Spleen (tissue), 11 donors: Measurements from ENCODE around the gene MUC20. TPM values are rescaled to one million over a fixed set of nuclear protein-coding genes. Genes with fewer than 3 reads are reported as not detected.
"Not testable (repeated sequence)": the region's sequence is repeated elsewhere in the genome, so short reads cannot be mapped to it uniquely, and the experiment has no call there.

Experiments
- DNase-seq: peaks from one replicate; pipeline ENCODE4 v3.0.0-alpha.2; 2020
- H3K27ac ChIP-seq, 8 donors: fragments of 200-600 bp; sonication (generic) in 7 of 8; 1 replicate in 4 of 8; 2 replicates in 4 of 8; pipeline versions ENCODE4 v1.5.0 to v1.8.0; 2016 to 2021; ENCODE audit warnings: inconsistent platforms in 4 of 8, mild to moderate bottlenecking in 4 of 8, moderate library complexity in 1 of 8
- H3K27me3 ChIP-seq, 7 donors: fragments of 200-600 bp; sonication (generic) in 6 of 7; replicated peaks in 1 of 7; 1 replicate in 4 of 7; 2 replicates in 3 of 7; pipeline versions ENCODE4 v1.5.0 to v1.8.0; 2016 to 2021; ENCODE audit warnings: inconsistent platforms in 3 of 7, mild to moderate bottlenecking in 1 of 7
- H3K36me3 ChIP-seq, 6 donors: fragments of 200-600 bp; sonication (generic) in 5 of 6; 1 replicate in 4 of 6; 2 replicates in 2 of 6; pipeline versions ENCODE4 v1.5.0 to v1.8.0; 2016 to 2021; ENCODE audit warnings: inconsistent platforms in 2 of 6
- H3K4me1 ChIP-seq, 6 donors: fragments of 200-600 bp; sonication (generic) in 5 of 6; 1 replicate in 3 of 6; 2 replicates in 3 of 6; pipeline versions ENCODE4 v1.5.0 to v1.8.0; 2016 to 2021; ENCODE audit warnings: inconsistent platforms in 3 of 6
- H3K4me3 ChIP-seq, 8 donors: fragments of 200-600 bp; sonication (generic) in 7 of 8; 1 replicate in 4 of 8; 2 replicates in 4 of 8; pipeline versions ENCODE4 v1.5.0 to v1.8.0; 2016 to 2021; ENCODE audit warnings: inconsistent platforms in 4 of 8, mild to moderate bottlenecking in 4 of 8, moderate library complexity in 2 of 8
- H3K9me3 ChIP-seq, 8 donors: fragments of 200-600 bp; sonication (generic) in 7 of 8; 1 replicate in 4 of 8; 2 replicates in 4 of 8; pipeline versions ENCODE4 v1.5.0 to v1.8.0; 2016 to 2021; ENCODE audit warnings: inconsistent platforms in 4 of 8
- CTCF ChIP-seq, 11 experiments: fragments of 200-600 bp in 7 of 11; fragments of 450-650 bp in 4 of 11; sonication (generic) in 4 of 11; IDR thresholded peaks in 8 of 11; conservative IDR thresholded peaks in 3 of 11; 1 replicate in 7 of 11; 2 replicates in 4 of 11; pipeline versions ENCODE4 v1.4.0 to v1.8.0; 2016 to 2021; ENCODE audit warnings: antibody characterized with exemption in 11 of 11, inconsistent platforms in 4 of 11, mild to moderate bottlenecking in 1 of 11
- POLR2A ChIP-seq, 3 donors: fragments of 450-650 bp; IDR thresholded peaks; one replicate each; pipeline ENCODE4 v1.5.1; 2017; ENCODE audit warnings: antibody characterized with exemption in 3 of 3, mild to moderate bottlenecking in 1 of 3
- POLR2AphosphoS5 ChIP-seq, 3 donors: sonication (generic); formaldehyde crosslinking; IDR thresholded peaks; one replicate each; pipeline ENCODE4 v1.5.1; 2017; ENCODE audit warnings: antibody characterized with exemption in 3 of 3
- WGBS, 5 donors: extraction: QIAGEN DNeasy Blood & Tissue Kit in 3 of 5; methylation state at CpG; one replicate each; pipeline versions ENCODE4 v1.1.5 to v1.1.7; 2013 to 2018; 5-methylcytosine and 5-hydroxymethylcytosine counted together
- intact Hi-C: fragments of 100-400 bp; cut with DNase I; formaldehyde crosslinking; loops from one replicate; pipeline ENCODE4 v1.15.0; 2023; ENCODE audit warnings: low total_unique reads
- polyA plus RNA-seq, 3 donors: library from polyadenylated mRNA; stranded (reverse); fragments of 200-250 nt; gene quantifications; one replicate each; pipeline ENCODE4 v1.2.1, GENCODE V29; 2013
- total RNA-seq, 7 donors: library from RNA; depleted of rRNA in 3 of 7; stranded (reverse); fragments of >200 nt in 3 of 7; fragmentation: NEBNext Ultra II Directional in 4 of 7; extraction: Animal tissue kit (Norgen Biotek cat#: 25700) in 4 of 7; gene quantifications; one replicate each; pipeline versions ENCODE4 v1.1.0 to v1.2.1, GENCODE V29; 2016 to 2021
- donor health status: healthy with polysubstance abuse.
- donor health status: DM: no; HTN: no; CAD: no; lungs with moderate emphysema.
- donor health status: DM: no; HTN: no; CAD: no.
- donor health status: Bipolar disorder and iron deficiency.
- donor health status: healthy.
- donor health status: DM: no; HTN: no; CAD: no.
- donor health status: DM: yes; HTN: yes; CAD: no.

The MUC20 gene
- total and polyA plus RNA-seq, 10 donors = 0.38 to 13.6 (median 3.2) TPM

GRCh38 chr3:195711091-195711812 lies 9.5 kb upstream of the MUC20 start:
- 60 to 76% (median 68%) methylated on average over 2 of the region's 2 CpGs for WGBS, 5 donors
- H3K36me3 ChIP-seq = peaks cover 0 to 61% (median 21%) of the 10 kb centered on the region in 6 donors
- H3K27ac ChIP-seq, H3K4me1 ChIP-seq, H3K27me3 ChIP-seq, intact Hi-C loops, H3K9me3 ChIP-seq, H3K4me3 ChIP-seq, DNase-seq: not testable (repeated sequence)

GRCh38 chr3:195711813-195712534 lies 8.8 kb upstream of the MUC20 start:
- no peak for TF ChIP-seq CTCF (IDR thresholded peaks at IDR 0.05 in 8 of 11, conservative IDR thresholded peaks at IDR 0.05 in 3 of 11)
- no peak for TF ChIP-seq POLR2AphosphoS5 (IDR thresholded peaks at IDR 0.05)
- no peak for TF ChIP-seq POLR2A (IDR thresholded peaks at IDR 0.05)
- WGBS, 5 donors = 84 to 90% (median 88%) methylated on average over 12 of the region's 12 CpGs
- no peaks in the 10 kb centered on the region for H3K27me3 ChIP-seq
- peaks cover 0 to 61% (median 21%) of the 10 kb centered on the region in 6 donors for H3K36me3 ChIP-seq
- H3K4me3 ChIP-seq = no peak overlapping the region
- H3K27ac ChIP-seq = no peak overlapping the region
- no peaks in the 10 kb centered on the region for H3K4me1 ChIP-seq
- no peaks in the 10 kb centered on the region for H3K9me3 ChIP-seq
- DNase-seq = no peak
- intact Hi-C loops = no loop called here

GRCh38 chr3:195712535-195712910 lies 8.3 kb upstream of the MUC20 start:
- H3K9me3 ChIP-seq, H3K4me1 ChIP-seq, H3K27ac ChIP-seq, DNase-seq, intact Hi-C loops, H3K4me3 ChIP-seq, H3K27me3 ChIP-seq: not testable (repeated sequence)
- 70 to 80% (median 75%) methylated on average over 7 to 8 of the region's 8 CpGs for WGBS, 5 donors
- H3K36me3 ChIP-seq = peaks cover 0 to 61% (median 21%) of the 10 kb centered on the region in 6 donors

- H3K27me3 ChIP-seq, H3K4me1 ChIP-seq, H3K4me3 ChIP-seq, intact Hi-C loops, H3K9me3 ChIP-seq, H3K27ac ChIP-seq, DNase-seq: not testable (repeated sequence)
- peaks cover 0 to 60% (median 20%) of the 10 kb centered on the region in 6 donors for H3K36me3 ChIP-seq
- WGBS, 5 donors = 21 to 46% (median 32%) methylated on average over 6 to 9 of the region's 9 CpGs
Observed at GRCh38 chr3:195713150-195713549, 7.6 kb upstream of the MUC20 start.

GRCh38 chr3:195714380-195715011 lies 6.3 kb upstream of the MUC20 start:
- no peak for TF ChIP-seq POLR2AphosphoS5 (IDR thresholded peaks at IDR 0.05)
- TF ChIP-seq POLR2A (IDR thresholded peaks at IDR 0.05) = no peak
- no peak for TF ChIP-seq CTCF (IDR thresholded peaks at IDR 0.05 in 8 of 11, conservative IDR thresholded peaks at IDR 0.05 in 3 of 11)
- 82 to 93% (median 91%) methylated on average over 6 of the region's 6 CpGs for WGBS, 5 donors

More at GRCh38 chr3:195714380-195715011, 6.3 kb upstream of the MUC20 start:
- Histone ChIP-seq H3K9me3 (no peaks in the 10 kb centered on the region), H3K27me3 (peaks cover 0 to 4% (median 0%) of the 10 kb centered on the region in 7 donors), H3K4me3 (no peak overlapping the region), H3K36me3 (peaks cover 0 to 46% (median 17%) of the 10 kb centered on the region in 6 donors), H3K4me1 (no peaks in the 10 kb centered on the region), H3K27ac (no peak overlapping the region)
- DNase-seq = no peak
- intact Hi-C loops = no loop called here
